CD4-positive, alpha-beta T cell treated with Interleukin-2 at 100 ng/mL for 4 hours (primary cell): ENCODE measurements around the gene TLE1.

ENCODE experiments used
- DNase-seq: peaks from one replicate; pipeline ENCODE4 v3.0.0-alpha.2; 2020; ENCODE audit warnings: low spot score

TLE1 gene

GRCh38 chr9:81543695-81544094, 145.7 kb downstream of the TLE1 start:
- no peak for DNase-seq

GRCh38 chr9:81542118-81542889, 147.0 kb downstream of the TLE1 start:
- no peak for DNase-seq

- no peak for DNase-seq
Measured at GRCh38 chr9:81540142-81540710, 149.1 kb downstream of the TLE1 start.

GRCh38 chr9:81539317-81539716, 150.0 kb downstream of the TLE1 start:
- DNase-seq: no peak

GRCh38 chr9:81538890-81539289, 150.5 kb downstream of the TLE1 start:
- DNase-seq: no peak

GRCh38 chr9:81537964-81538363, 151.4 kb downstream of the TLE1 start:
- DNase-seq: no peak

- no peak for DNase-seq
Measured at GRCh38 chr9:81536242-81537025, 152.9 kb downstream of the TLE1 start.

- no peak for DNase-seq
Measured at GRCh38 chr9:81535542-81536241, 153.7 kb downstream of the TLE1 start.

- DNase-seq: no peak
Measured at GRCh38 chr9:81534138-81534875, 155.0 kb downstream of the TLE1 start.
